Mammary epithelial cell (primary cell): ENCODE data around the gene NBAS.

Experiments
- CTCF ChIP-seq, 2 donors: IDR thresholded peaks in 1 of 2; conservative IDR thresholded peaks in 1 of 2; 2 replicates each; pipeline ENCODE4 v1.5.1; 2011 to 2012; ENCODE audit warnings: inconsistent platforms in 2 of 2, low read length in 2 of 2, mild to moderate bottlenecking in 2 of 2, control low read depth in 1 of 2, low read depth in 1 of 2; ENCODE audit not compliant: insufficient read depth in 1 of 2; ENCODE audit errors: extremely low read depth in 1 of 2
- EZH2 ChIP-seq: IDR thresholded peaks from 2 replicates; pipeline ENCODE4 v1.6.1; 2012; ENCODE audit warnings: low read length, inconsistent platforms, borderline replicate concordance

DNA sequence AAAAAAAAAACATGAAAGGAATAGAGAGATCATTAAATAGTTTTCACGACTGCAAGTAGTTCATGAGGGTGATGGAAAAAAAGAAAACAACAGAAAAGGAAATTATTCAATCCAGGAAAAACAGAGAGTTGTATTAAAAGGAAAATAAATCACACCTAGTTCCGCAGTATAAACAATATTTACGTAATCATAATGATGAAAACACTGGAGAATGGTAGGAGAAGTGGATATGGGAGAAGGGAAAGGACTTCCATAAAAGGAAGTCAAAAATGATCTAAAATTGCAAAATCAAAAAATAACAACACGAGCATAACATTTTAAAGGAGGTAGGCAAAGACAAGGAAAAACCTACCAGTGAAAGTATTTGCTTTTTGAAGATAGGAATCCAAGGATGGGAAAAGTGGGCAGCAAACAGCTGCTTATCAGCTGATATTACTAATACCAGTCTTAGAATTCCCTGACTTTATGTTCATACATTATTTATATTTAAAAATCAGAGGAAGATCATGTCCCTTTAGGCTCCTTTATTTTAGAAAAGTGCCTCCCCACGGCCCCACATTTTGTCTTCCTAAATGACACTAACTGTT lies 160.8 kb downstream of the NBAS start:
- TF ChIP-seq CTCF (conservative IDR thresholded peaks at IDR 0.05 in 1 of 2, IDR thresholded peaks at IDR 0.05 in 1 of 2; ENCODE audit: extremely low read depth in 1 of 2, insufficient read depth in 1 of 2, low read depth in 1 of 2, low read length in 2 of 2), result no peak
- no peak for TF ChIP-seq EZH2
